SW480 (cell line): ENCODE data around the gene SND1.

ENCODE experiments used
- DNase-seq: peaks from one replicate; pipeline ENCODE4 v3.0.0-alpha.2; 2016; ENCODE audit warnings: low spot score

SND1 gene

DNA sequence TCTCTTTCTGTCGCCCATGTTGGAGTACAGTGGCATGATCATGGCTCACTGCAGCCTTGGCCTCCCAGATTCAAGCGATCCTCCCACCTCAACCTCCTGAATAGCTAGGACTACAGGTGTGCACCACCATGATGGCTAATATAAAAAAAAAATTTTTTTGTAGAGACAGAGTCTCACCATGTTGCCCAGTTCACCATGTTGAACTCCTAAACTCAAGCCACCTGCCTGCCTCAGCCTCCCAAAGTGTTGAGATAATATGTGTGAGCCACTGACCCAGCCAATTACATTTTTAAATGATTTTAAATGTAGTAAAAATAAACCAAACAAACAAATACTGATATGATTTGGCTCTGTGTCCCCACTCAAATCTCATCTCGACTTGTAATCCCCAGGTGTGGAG lies 487.4 kb downstream of the SND1 start:
- no peak for DNase-seq

GRCh38 chr7:128141683-128142195 lies 489.7 kb downstream of the SND1 start:
- DNase-seq: no peak
